Stimulated activated CD4-positive, alpha-beta T cell treated with anti-CD3 and anti-CD28 coated beads, Interleukin-2, amount 100 ng/mL, for 48 hours (primary cell): ENCODE measurements around the gene MED12L.
A peak's percentile ranks its signal among the peaks of the same experiment; 100 is the strongest.

Experiments used
- DNase-seq, 2 donors: peaks; one replicate each; pipeline ENCODE4 v3.0.0-alpha.2; 2020

Gene MED12L

GRCh38 chr3:151144760-151145159, 59.3 kb downstream of the MED12L start:
- no peak for DNase-seq

- no peak for DNase-seq
Observed at GRCh38 chr3:151145713-151146070, 60.2 kb downstream of the MED12L start.

- DNase-seq, result peak; percentile 36 to 41
Observed at GRCh38 chr3:151146071-151146730, 60.7 kb downstream of the MED12L start.

DNA sequence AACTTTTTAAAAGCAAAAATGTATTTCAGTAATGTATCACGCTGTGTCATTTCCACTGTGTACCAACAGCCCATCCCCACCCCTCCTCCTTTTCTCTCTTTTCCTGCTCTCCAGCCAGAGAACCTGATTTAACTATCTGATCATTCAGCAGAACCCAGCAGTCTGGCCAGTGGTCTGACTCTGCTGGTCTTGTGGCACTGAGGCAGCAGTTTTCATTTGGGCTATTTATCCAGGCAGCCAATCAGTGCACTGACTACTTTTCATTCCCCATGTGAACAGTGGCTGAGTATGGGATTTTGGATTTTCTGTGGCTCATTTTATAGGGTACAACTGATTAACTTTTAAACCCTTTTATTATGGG, 61.2 kb downstream of the MED12L start:
- no peak for DNase-seq

GRCh38 chr3:151147299-151147698, 61.8 kb downstream of the MED12L start:
- no peak for DNase-seq

DNA sequence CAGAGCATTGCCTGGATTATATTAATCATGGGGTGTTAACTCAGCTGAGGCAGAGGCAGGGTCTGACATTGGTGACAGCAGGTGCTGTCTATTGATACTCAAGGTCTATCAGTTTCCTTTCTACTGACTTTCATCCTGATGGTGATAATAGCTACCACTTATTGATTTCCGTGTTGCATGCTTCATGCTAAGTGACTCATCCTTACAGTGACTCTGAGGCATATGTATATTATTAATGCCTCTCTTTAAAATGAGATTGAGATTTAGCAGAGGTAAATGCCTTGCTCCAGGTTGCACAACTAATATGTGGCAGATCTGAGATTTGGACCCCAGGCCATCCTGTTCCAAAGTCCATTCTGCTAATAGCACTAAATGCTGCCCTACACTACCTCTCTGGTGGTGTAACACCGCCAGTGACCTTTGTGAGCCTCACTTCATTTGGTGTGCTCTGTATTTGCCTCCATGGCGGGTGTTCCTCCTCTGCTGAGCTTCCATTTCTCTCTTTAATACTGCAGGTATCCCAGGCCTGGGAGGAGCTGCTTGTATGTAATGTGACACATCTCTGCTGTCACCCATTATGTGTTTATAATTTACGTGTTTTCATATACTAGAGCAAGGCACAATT, 67.1 kb downstream of the MED12L start:
- no peak for DNase-seq

DNA sequence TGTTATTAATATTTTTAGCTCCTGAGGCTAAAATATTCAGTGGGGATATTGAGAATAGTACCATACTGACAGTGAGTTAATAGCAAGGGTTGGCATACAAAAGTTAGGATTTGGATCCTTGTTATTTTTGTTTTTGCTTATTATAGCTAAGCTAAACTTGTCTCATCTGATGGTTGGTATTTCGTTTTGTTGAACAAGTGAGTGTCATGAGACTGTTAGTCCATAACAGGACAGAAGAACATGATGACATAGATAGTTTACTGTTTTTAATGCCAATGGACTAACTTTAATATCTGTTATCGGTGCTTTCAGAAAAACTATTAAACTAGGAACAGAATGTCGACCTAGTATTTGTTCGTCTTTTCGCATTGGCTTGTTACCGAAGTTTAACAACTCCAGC, 69.1 kb downstream of the MED12L start:
- no peak for DNase-seq

DNA sequence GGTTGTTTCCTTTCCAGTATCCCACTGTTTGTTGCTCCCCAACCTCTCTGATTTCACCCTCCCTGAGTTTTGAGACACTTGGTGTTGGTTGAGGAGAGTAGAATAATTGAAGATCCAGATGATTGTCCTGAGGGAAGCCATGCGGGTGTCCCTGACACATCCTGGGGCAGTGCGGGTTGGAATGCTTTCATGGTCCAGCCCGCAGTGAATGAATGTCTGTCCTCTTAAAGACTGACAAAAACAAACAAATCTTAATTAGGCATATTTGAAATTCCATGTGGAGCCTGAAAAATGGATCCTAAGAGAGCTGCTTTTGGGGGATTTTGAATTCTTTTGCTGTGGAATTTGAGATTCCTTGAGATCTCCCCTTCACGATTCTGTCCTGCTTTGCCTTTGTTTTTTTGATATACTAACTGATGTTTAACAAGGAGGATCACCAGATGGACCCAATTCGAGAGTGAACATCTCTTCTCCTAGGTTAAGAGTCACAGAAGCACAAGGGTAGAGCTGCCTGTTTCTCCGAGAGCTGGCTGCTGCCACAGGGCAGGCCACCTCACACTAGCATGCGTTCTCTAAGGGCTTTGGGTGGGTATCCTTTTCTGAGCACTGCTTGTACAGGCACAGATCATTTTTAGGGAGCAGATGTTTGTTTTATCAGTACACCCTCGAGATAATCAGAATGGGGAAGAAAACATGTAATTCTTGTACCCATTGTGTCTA, 70.1 kb downstream of the MED12L start:
- no peak for DNase-seq

DNA sequence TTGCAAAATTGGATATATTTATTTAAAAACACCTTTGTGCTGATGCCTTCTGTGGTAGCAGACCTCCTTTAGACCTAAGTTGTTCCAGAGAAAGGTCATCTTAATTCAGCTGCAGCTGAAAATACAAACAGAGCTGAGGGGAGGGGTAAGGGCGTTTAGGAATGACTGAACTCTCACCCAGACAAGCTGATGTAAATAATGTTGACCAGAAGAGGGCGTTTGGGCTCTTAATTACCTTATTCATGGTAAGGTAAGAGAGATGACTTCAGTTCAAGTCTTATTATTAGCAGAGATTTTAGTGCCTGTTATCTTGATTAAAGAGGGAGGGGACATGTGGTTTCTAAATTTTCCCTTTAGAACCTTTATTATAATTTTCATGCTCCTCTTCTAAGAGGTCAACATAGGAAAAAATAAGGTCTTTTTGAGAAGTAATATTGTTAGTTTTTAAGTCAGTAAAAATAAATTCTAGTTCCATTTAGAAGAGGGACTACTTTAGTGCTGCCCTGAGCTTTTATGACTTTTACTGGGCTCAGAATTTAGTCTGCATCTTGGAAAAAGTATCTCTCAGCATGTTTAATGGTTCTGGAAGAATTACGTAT, 71.3 kb downstream of the MED12L start:
- DNase-seq, result no peak

DNA sequence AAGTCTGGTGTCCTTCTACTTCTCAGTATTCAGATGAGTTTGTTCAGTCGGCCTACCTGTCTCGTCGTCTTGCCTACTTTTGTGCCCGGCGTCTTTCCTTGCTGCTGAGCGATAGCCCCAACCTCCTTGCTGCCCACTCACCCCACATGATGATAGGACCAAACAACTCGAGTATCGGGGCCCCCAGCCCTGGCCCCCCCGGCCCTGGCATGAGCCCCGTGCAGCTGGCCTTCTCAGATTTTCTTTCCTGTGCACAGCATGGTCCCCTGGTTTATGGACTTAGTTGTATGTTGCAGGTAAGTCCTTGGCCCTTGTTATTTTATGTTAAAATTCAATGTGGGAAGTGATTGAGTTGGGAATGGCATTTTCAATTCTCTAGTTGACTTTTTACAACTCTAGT, 74.3 kb downstream of the MED12L start:
- DNase-seq, result no peak

- DNase-seq, result no peak
Observed at GRCh38 chr3:151165226-151165625, 79.8 kb downstream of the MED12L start.

DNA sequence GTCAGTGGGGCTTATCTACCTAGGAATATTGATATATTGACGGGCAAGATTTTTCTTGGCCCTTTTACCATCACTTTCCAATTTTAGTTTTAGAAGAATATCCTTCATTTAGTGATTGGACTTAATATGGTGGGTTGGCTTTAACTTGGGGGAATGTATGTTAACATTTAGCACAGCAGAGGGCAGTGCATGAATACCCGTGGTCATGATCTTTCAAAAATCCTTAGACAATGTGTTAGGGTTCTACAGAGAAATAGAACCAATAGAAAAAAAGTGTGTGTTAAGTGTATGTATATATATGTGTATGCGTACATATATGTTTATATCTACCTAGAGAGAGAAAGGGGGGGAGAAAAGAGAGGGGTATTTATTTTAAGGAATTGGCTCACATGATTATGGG, 80.7 kb downstream of the MED12L start:
- DNase-seq, result no peak

GRCh38 chr3:151168269-151169094, 83.0 kb downstream of the MED12L start:
- DNase-seq, result peak; percentile 81 to 86

GRCh38 chr3:151169262-151169947, 83.9 kb downstream of the MED12L start:
- no peak for DNase-seq

GRCh38 chr3:151169948-151170679, 84.7 kb downstream of the MED12L start:
- peak in 1 of 2 donors; percentile 41 for DNase-seq

- peak in 1 of 2 donors; percentile 28 for DNase-seq
Observed at GRCh38 chr3:151171145-151171757, 85.8 kb downstream of the MED12L start.

DNA sequence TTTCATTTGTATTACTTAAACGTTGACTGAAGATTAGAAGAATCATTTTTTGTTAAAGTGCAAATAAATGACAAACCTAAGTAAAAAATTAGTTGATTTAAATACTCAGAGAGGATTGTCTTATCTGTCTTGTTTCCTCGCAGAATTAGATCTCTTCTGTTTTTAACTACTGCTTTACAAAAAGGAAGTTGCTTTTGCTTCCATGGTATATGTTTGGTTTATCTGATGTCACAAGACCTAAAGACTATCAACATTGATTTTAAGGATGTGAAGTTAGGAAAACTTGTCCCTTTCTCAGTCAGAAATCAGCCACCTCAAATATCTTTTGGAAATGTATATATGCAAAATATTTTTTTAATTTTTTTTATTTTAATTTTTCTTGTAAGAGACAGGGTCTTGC, 88.9 kb downstream of the MED12L start:
- DNase-seq, result no peak

GRCh38 chr3:151175952-151176351, 90.5 kb downstream of the MED12L start:
- DNase-seq, result no peak

DNA sequence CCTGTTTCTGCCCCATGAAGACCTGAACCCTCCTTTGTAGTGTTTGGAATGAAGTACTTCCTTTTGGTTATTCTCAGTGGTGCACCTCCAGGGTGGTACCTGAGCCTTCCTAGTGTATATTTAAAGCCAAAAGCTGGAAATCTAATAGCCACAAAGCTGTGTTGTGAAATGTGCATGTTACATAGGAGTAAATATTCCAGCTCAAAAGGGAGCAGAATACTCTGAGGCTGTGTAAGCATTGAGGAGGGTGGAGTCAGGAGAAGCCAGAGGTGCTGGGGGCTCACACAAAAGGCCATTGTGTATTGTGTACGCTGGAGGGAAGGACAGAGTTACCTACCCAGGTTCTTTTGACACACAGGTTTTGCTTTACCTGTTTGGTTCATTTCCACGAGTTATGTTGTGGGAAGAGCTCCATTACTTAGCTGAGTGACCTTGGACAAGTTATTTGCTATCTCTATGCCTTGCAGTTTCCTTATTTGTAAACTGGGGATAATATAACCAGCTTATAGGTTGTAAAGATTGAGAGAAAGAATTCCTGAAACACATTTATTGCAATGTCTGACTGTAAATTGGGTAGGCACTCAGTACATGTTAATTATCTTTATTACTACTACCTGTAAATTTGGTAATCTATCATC, 92.9 kb downstream of the MED12L start:
- DNase-seq, result no peak

GRCh38 chr3:151182349-151183079, 97.0 kb downstream of the MED12L start:
- no peak for DNase-seq
